Fibroblast of gingiva (primary cell): ENCODE results near the gene SPINT2.
"Not testable (repeated sequence)": the region's sequence is repeated elsewhere in the genome, so short reads cannot be mapped to it uniquely, and the experiment has no call there.

Experiments used
- DNase-seq: peaks from one replicate; pipeline ENCODE4 v3.0.0-alpha.2; 2011; ENCODE audit warnings: low read depth

SPINT2 gene

DNA sequence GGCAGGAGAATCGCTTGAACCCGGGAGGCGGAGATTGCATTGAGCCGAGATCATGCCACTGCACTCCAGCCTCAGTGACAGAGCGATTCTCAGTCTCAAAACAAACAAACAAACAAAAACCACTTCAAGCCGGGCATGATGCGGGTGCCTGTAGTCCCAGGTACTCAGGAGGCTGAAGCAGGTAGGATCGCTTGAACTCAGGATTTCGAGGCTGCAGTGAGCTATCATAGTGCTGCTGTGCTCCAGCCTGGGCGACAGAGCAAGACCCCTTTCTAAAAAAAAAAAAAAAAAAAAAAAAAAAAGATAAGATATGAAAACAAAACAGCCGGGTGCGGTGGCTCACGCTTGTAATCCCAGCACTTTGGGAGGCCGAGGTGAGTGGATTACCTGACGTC is 21.1 kb upstream of the SPINT2 start:
- no peak for DNase-seq

DNA sequence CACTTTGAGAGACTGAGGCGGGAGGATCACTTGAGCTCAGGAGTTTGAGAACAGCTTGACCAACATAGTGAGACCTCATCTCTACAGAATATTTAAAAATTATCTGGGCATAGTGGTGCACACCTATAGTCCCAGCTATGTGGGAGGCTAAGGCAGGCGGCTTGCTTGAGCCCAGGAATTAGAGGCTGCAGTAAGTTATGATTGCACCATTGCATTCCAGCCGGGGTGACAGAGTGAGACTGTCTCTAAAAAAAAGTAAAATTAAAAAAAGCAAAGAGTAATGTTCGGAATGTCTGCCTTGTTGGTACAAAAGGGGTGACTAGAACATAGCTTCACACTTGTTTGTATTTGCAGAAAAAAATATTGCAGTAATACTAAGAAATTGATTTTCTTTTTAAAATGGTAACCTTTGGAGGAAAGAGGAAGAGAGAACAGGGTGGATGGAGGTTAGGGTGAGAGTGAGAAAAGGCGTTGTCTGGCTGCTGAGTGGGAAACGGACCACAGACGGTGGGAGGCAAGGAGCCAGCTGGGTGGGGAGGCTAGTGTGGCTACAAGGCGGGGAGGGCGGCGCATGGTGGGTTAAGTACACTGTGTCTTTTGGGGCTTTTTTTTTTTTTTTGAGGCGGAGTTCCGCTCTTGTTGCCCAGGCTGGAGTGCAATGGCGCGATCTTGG is 18.4 kb upstream of the SPINT2 start:
- peak; percentile 29 for DNase-seq

- peak; percentile 43 for DNase-seq
These were observed 17.2 kb upstream of the SPINT2 start for GRCh38 chr19:38247126-38247525.

DNA sequence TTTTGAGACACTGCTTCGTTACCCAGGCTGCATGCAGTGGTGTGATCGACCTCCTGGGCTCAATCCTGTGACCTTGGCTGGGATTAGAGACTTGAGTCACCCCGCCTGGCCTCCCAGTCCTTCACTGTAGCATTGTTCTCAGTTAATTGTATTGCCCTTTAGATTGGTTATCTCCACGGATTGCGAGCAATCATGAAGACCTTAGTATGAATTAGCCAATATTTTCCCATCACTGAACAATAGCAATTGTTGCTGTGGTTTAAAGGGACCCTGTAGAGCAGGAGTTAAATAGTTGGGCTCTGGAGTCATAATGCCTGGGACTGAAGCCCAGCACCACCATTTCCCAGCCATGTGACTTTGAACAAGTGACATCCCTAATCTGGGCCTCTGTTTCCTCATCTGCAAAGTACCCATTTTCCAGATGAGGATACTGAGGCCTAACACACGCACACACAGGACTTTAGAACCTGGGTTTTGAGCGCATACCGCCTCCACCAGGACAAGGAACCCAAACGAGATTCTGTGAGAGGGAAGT is 16.6 kb upstream of the SPINT2 start:
- no peak for DNase-seq

DNA sequence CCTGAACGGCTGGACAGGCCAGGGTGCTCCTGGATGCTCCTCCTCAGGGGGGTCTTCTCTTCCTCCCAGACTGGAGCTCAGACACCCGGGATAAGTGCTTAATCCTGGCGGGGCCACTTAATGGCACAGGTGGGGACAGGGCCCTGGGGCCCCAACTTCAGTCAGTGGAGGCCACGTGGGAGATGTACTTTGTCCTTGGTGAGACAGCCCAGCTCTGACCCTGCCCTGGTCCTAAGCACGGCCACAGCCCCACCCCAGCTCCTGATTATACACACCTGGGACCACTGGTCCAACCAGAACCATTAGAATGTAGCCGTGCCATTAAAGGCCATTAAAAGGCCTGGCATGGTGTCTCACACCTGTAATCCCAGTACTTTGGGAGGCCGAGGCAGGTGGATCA is 16.0 kb upstream of the SPINT2 start:
- no peak for DNase-seq

- DNase-seq: no peak
These were observed 13.9 kb upstream of the SPINT2 start for GRCh38 chr19:38250428-38250820.

GRCh38 chr19:38250821-38251563 is 13.4 kb upstream of the SPINT2 start:
- DNase-seq: no peak

DNA sequence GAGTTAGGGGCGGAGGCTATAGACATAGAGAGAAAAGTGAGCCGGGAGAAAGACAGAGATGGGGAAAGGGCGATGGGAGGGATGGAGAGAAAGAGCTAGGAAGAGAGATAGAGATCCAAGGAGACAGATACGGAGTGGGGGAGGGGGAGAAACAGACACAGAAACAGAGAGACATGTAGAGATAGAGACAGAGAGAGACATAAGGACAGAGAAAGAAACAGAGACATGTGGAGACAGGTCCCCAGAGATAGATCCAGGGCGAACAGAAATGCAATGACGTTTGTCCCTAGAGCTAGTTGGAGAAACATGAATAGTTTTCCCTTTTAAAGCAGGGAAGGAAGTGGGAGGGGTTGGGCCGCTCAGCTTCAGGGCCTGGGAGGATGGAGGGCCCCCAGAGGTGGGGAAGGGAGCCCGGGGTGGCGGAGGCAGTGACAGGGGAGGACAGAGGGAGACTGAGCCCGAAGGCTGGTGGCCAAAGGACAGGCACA is 12.8 kb upstream of the SPINT2 start:
- DNase-seq: no peak

DNA sequence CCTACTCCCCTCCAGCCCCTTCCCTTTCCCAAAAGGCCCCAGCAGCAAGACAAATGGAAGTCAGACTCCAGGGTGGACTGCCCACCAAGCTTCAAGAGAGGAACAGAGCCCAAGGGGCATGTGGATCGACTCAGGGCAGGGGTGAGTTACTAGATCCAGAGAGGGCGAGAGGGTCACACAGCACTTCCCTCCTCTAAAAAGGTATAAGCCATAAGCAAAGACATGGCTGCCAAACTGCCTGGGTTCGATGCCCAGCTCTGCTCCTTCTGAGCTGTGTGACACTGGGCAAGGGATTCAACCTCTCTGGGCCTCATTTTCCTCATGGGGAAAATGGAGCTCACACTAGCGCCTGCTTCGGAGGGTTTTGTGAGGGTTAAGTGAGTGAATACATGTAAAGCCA is 12.0 kb upstream of the SPINT2 start:
- no peak for DNase-seq

- no peak for DNase-seq
These were observed 11.3 kb upstream of the SPINT2 start for GRCh38 chr19:38252941-38253691.

DNA sequence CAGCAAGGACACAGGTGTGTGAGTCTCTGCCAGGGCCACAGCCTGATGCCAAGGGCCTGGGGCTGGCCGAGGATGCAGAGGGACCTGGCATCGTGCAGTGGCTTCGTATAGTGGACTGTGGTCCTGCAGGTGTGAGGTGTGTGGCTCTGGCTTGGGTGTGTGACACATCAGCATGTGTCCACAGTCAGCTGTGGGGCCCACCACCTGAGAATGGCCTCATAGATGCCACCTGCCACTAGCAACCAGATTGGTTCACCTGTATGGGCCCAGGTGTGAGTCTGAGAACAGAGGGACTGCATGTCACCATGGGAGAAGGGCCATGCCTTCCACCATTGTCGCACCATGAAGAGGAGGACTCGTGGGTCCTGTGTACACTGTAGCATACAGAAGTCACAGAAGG is 10.6 kb upstream of the SPINT2 start:
- DNase-seq: no peak

DNA sequence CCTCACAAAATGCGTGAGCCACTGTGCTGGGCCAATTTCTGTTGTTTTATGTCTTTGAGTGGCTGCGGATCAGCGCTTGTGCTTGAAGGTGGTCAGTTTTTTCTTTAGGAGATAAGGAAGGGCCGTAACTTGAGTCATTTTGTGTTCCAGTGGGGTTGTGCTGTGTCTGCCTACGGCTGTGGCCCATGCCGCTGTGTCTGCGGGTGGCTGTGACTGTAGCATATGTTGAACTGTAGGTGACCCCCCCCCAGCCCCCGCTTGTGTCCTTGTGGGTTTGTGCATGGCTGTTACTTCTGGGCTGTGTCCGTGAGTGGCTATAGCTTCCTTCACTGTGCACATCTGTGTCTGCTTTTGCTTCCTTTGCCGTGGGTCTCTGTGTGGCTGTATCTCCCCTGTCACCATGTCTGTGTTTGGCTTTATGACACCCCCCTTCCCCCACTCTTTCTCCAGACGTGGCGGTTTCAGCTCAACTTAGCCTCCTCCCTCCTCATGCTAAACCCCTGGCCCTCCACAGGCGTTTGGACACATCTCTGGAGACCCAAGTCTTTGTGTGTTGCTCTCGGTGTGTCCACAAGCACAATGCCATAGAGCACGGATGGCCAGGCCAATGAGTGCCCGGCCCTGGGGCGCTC is 8.9 kb upstream of the SPINT2 start:
- no peak for DNase-seq

- DNase-seq: not testable (repeated sequence)
These were observed 2.4 kb upstream of the SPINT2 start for GRCh38 chr19:38261942-38262341.

DNA sequence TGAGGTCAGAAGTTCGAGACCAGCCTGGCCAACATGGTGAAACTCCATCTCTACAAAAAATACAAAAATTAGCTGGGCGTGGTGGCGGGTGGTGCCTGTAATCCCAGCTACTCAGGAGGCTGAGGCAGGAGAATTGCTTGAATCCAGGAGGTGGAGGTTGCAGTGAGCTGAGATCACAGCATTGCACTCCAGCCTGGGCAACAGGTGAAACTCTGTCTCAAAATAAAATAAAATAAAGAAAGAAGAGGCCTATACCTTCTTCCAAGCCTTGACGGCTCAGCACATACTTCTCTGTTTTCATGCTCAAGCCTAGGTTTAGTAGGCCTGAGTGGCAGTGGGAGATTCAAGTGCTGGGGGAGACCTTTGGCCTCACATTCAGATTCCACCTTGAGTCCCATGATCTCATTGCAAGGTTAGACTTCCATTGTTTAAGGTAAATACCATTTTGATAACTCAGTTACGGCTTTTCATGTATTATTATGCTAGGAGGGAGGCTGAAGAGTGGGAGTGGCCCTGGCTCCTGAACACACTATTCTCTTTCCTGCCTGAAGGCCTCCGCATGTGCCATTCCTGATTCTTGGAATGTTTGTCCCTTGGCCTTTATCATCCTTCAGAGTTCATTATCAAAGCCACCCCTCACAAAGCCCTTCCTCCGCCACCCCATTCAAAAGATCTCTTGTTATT is 1.6 kb upstream of the SPINT2 start:
- no peak for DNase-seq

- DNase-seq: peak; percentile 20
These were observed 486 bp upstream of the SPINT2 start for GRCh38 chr19:38263689-38264485.

- DNase-seq: no peak
These were observed 964 bp downstream of the SPINT2 start for GRCh38 chr19:38265213-38265861.

DNA sequence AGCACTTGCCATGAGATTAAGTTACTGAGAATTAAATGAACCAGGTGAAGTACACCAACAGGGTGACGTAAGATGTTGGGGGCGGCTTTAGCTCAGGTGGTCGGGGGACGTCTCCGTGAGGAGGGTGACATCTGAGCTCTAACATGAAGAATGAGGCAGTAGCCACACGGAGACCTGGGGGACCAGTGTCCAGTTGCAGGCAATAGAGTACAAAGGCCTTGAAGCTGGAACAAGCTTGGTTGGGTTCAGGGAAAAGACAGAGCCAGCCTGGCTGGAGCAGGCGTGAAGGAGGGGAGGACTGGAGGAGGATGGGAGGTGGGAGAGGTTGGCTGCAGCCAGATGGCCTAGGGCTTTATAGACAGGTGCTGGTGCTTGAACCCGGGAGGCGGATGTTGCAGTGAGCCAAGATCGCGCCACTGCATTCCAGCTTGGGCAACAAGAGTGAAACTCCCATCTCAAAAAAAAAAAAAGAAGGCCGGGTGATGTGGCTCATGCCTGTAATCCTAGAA is 1.6 kb downstream of the SPINT2 start:
- no peak for DNase-seq

DNA sequence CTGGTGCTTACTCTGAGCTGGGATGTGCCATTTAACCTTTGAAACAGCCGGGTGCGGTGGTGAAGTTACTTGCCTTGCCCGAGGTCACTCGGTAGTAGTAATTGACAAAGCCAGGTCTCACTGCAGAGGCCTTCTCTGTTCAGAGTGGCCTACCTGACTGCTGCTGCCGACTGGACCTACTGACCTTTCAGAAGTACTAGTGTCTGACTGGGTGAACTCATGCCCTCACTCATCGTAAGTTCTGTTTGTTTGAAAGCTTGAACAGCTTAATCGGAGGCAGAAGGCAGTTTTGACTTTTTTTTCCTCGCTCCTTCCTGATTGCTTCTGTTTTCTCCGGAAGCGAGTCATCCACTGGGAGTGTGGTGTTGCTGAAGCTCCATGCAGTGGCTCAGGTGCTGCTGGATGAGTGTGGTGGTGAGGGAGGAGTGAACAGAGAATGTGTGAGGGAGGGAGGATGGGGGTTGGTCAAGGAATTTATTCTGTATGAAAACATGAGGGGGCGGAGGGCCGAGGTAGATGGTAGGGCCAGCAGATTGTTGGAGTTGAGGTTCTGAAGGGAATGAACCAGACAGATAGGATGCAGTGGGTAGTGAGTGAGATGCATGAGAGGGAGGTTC is 2.7 kb downstream of the SPINT2 start:
- DNase-seq: no peak

GRCh38 chr19:38267761-38268483 is 3.5 kb downstream of the SPINT2 start:
- no peak for DNase-seq
